Activated T-helper 2 cell treated with anti-CD3 and anti-CD28 coated beads, Interferon-gamma antibody, Interleukin-2, Interleukin-4, amounts not matched to agents 10 μg/mL and 5 μg/mL and 100 μg/mL, durations not matched to agents 14 hours and 24 hours and 36 hours (primary cell): Measurements from ENCODE around the gene PDP2. TPM values are rescaled to one million over a fixed set of nuclear protein-coding genes. Genes with fewer than 3 reads are reported as not detected.

Source experiments
- DNase-seq: peaks from one replicate; pipeline ENCODE4 v3.0.0; 2021; ENCODE audit warnings: low spot score
- H3K27ac Mint-ChIP-seq: one replicate; pipeline ENCODE4 v1.8.0; 2021; ENCODE audit warnings: mixed read lengths
- H3K27me3 Mint-ChIP-seq: one replicate; pipeline ENCODE4 v1.8.0; 2021; ENCODE audit warnings: low read depth, mixed read lengths
- H3K36me3 Mint-ChIP-seq: one replicate; pipeline ENCODE4 v1.8.0; 2021; ENCODE audit warnings: low read depth, mixed read lengths
- H3K4me1 Mint-ChIP-seq: one replicate; pipeline ENCODE4 v1.8.0; 2021; ENCODE audit warnings: low read depth, mixed read lengths
- H3K4me3 Mint-ChIP-seq: one replicate; pipeline ENCODE4 v1.8.0; 2021; ENCODE audit warnings: low read depth, mild to moderate bottlenecking, moderate library complexity, mixed read lengths
- H3K9me3 Mint-ChIP-seq: one replicate; pipeline ENCODE4 v1.8.0; 2021; ENCODE audit warnings: mixed read lengths
- intact Hi-C: fragments of 100-400 bp; cut with micrococcal nuclease; formaldehyde crosslinking; loops from one replicate; pipeline ENCODE4 v1.15.1; 2023
- total RNA-seq: library from RNA; stranded (reverse); gene quantifications from 2 replicates; pipeline ENCODE4 v1.2.3, GENCODE V29; 2022

The PDP2 gene
- total RNA-seq, 1 donor from 2014 or later: 40.6 TPM

GRCh38 chr16:66881014-66881417, 701 bp downstream of the PDP2 start:
- intact Hi-C loops: loop anchor here (5.0 kb wide), 1 partner anchor 46 kb away; the partner anchor contains the start of gene RRAD
- peaks cover 3% of the 10 kb centered on the region for H3K9me3 Mint-ChIP-seq
- no peak for DNase-seq
- peak overlapping the region; percentile 98 for H3K4me3 Mint-ChIP-seq
- H3K36me3 Mint-ChIP-seq: peaks cover 23% of the 10 kb centered on the region
- peaks cover 37% of the 10 kb centered on the region for H3K4me1 Mint-ChIP-seq
- H3K27ac Mint-ChIP-seq: no peak overlapping the region
- no peaks in the 10 kb centered on the region for H3K27me3 Mint-ChIP-seq

GRCh38 chr16:66881560-66881959, 1.2 kb downstream of the PDP2 start:
- Mint-ChIP-seq H3K9me3 (no peaks in the 10 kb centered on the region), H3K36me3 (peaks cover 26% of the 10 kb centered on the region), H3K27ac (no peak overlapping the region), H3K4me3 (peak overlapping the region; percentile 98), H3K4me1 (peaks cover 37% of the 10 kb centered on the region), H3K27me3 (no peaks in the 10 kb centered on the region)
- intact Hi-C loops: loop anchor here (5.0 kb wide), 1 partner anchor 46 kb away; the partner anchor contains the start of gene RRAD
- no peak for DNase-seq

- Mint-ChIP-seq H3K27ac (no peak overlapping the region), H3K4me3 (peak overlapping the region; percentile 98), H3K9me3 (no peaks in the 10 kb centered on the region), H3K27me3 (no peaks in the 10 kb centered on the region), H3K36me3 (peaks cover 30% of the 10 kb centered on the region), H3K4me1 (peaks cover 42% of the 10 kb centered on the region)
- no peak for DNase-seq
- intact Hi-C loops: loop anchor here (5.0 kb wide), 1 partner anchor 45 kb away; the partner anchor contains the start of gene RRAD
Observed at GRCh38 chr16:66881964-66882508, 1.7 kb downstream of the PDP2 start.

- H3K27me3 Mint-ChIP-seq: no peaks in the 10 kb centered on the region
- peaks cover 43% of the 10 kb centered on the region for H3K4me1 Mint-ChIP-seq
- DNase-seq: no peak
- intact Hi-C loops: loop anchor here (5.0 kb wide), 1 partner anchor 45 kb away; the partner anchor contains the start of gene RRAD
- H3K27ac Mint-ChIP-seq: no peak overlapping the region
- peaks cover 35% of the 10 kb centered on the region for H3K36me3 Mint-ChIP-seq
- H3K9me3 Mint-ChIP-seq: no peaks in the 10 kb centered on the region
- no peak overlapping the region for H3K4me3 Mint-ChIP-seq
Observed at GRCh38 chr16:66882702-66883101, 2.4 kb downstream of the PDP2 start.

- no peak overlapping the region for H3K4me3 Mint-ChIP-seq
Observed at GRCh38 chr16:66885491-66885890, 5.2 kb downstream of the PDP2 start.

GRCh38 chr16:66886321-66886720, 6.0 kb downstream of the PDP2 start:
- H3K4me3 Mint-ChIP-seq: no peak overlapping the region

More at GRCh38 chr16:66885491-66885890, 5.2 kb downstream of the PDP2 start:
- no peak overlapping the region for H3K27ac Mint-ChIP-seq
- H3K9me3 Mint-ChIP-seq: no peaks in the 10 kb centered on the region
- intact Hi-C loops: no loop called here
- H3K27me3 Mint-ChIP-seq: no peaks in the 10 kb centered on the region
- peaks cover 32% of the 10 kb centered on the region for H3K4me1 Mint-ChIP-seq
- DNase-seq: no peak
- peaks cover 49% of the 10 kb centered on the region for H3K36me3 Mint-ChIP-seq

GRCh38 chr16:66886914-66887313, 6.6 kb downstream of the PDP2 start:
- intact Hi-C loops: no loop called here
- H3K4me1 Mint-ChIP-seq: peaks cover 31% of the 10 kb centered on the region
- DNase-seq: no peak
- peaks cover 54% of the 10 kb centered on the region for H3K36me3 Mint-ChIP-seq
- no peak overlapping the region for H3K27ac Mint-ChIP-seq
- no peaks in the 10 kb centered on the region for H3K9me3 Mint-ChIP-seq
- no peak overlapping the region for H3K4me3 Mint-ChIP-seq
- no peaks in the 10 kb centered on the region for H3K27me3 Mint-ChIP-seq

More at GRCh38 chr16:66886321-66886720, 6.0 kb downstream of the PDP2 start:
- H3K27ac Mint-ChIP-seq: no peak overlapping the region
- no peaks in the 10 kb centered on the region for H3K27me3 Mint-ChIP-seq
- no peak for DNase-seq
- intact Hi-C loops: no loop called here
- H3K36me3 Mint-ChIP-seq: peaks cover 52% of the 10 kb centered on the region
- H3K4me1 Mint-ChIP-seq: peaks cover 32% of the 10 kb centered on the region
- H3K9me3 Mint-ChIP-seq: no peaks in the 10 kb centered on the region

- H3K4me1 Mint-ChIP-seq: peaks cover 28% of the 10 kb centered on the region
- no peaks in the 10 kb centered on the region for H3K9me3 Mint-ChIP-seq
- no peak overlapping the region for H3K27ac Mint-ChIP-seq
- H3K36me3 Mint-ChIP-seq: peaks cover 62% of the 10 kb centered on the region
- H3K4me3 Mint-ChIP-seq: no peak overlapping the region
- DNase-seq: no peak
- no peaks in the 10 kb centered on the region for H3K27me3 Mint-ChIP-seq
- intact Hi-C loops: no loop called here
Observed at GRCh38 chr16:66888647-66889615, 8.6 kb downstream of the PDP2 start.

GRCh38 chr16:66889622-66890021, 9.3 kb downstream of the PDP2 start:
- Mint-ChIP-seq H3K4me3 (no peak overlapping the region), H3K27me3 (no peaks in the 10 kb centered on the region), H3K9me3 (no peaks in the 10 kb centered on the region), H3K4me1 (peaks cover 30% of the 10 kb centered on the region), H3K36me3 (peaks cover 56% of the 10 kb centered on the region), H3K27ac (no peak overlapping the region)
- no peak for DNase-seq
- intact Hi-C loops: no loop called here

- Mint-ChIP-seq H3K27ac (no peak overlapping the region), H3K4me3 (no peak overlapping the region), H3K9me3 (no peaks in the 10 kb centered on the region), H3K4me1 (peaks cover 25% of the 10 kb centered on the region), H3K36me3 (peaks cover 44% of the 10 kb centered on the region), H3K27me3 (no peaks in the 10 kb centered on the region)
- DNase-seq: no peak
- intact Hi-C loops: no loop called here
Observed at GRCh38 chr16:66890799-66891198, 10.5 kb downstream of the PDP2 start.

GRCh38 chr16:66891360-66891759, 11.0 kb downstream of the PDP2 start:
- peaks cover 25% of the 10 kb centered on the region for H3K4me1 Mint-ChIP-seq
- peaks cover 41% of the 10 kb centered on the region for H3K36me3 Mint-ChIP-seq
- intact Hi-C loops: no loop called here
- H3K27me3 Mint-ChIP-seq: no peaks in the 10 kb centered on the region
- no peak overlapping the region for H3K27ac Mint-ChIP-seq
- no peak overlapping the region for H3K4me3 Mint-ChIP-seq
- no peaks in the 10 kb centered on the region for H3K9me3 Mint-ChIP-seq
- DNase-seq: no peak

GRCh38 chr16:66891797-66892196, 11.5 kb downstream of the PDP2 start:
- intact Hi-C loops: no loop called here

GRCh38 chr16:66894055-66894454, 13.7 kb downstream of the PDP2 start:
- peaks cover 18% of the 10 kb centered on the region for H3K36me3 Mint-ChIP-seq
- no peak for DNase-seq
- no peak overlapping the region for H3K27ac Mint-ChIP-seq
- no peaks in the 10 kb centered on the region for H3K9me3 Mint-ChIP-seq
- no peaks in the 10 kb centered on the region for H3K27me3 Mint-ChIP-seq
- peaks cover 9% of the 10 kb centered on the region for H3K4me1 Mint-ChIP-seq
- H3K4me3 Mint-ChIP-seq: no peak overlapping the region
- intact Hi-C loops: no loop called here

More at GRCh38 chr16:66891797-66892196, 11.5 kb downstream of the PDP2 start:
- no peak overlapping the region for H3K4me3 Mint-ChIP-seq
- peaks cover 21% of the 10 kb centered on the region for H3K4me1 Mint-ChIP-seq
- DNase-seq: no peak
- H3K36me3 Mint-ChIP-seq: peaks cover 36% of the 10 kb centered on the region
- H3K27ac Mint-ChIP-seq: no peak overlapping the region
- H3K9me3 Mint-ChIP-seq: no peaks in the 10 kb centered on the region
- no peaks in the 10 kb centered on the region for H3K27me3 Mint-ChIP-seq
